Subcutaneous abdominal adipose tissue (tissue), 5 donors: ENCODE data around the gene POR.

Source experiments
- H3K27ac ChIP-seq: one replicate; pipeline ENCODE4 v1.7.0; 2013; ENCODE audit warnings: low read depth, mild to moderate bottlenecking, inconsistent platforms, low read length, moderate library complexity
- H3K27me3 ChIP-seq, 5 donors: one replicate each; pipeline ENCODE4 v1.7.0; 2013; ENCODE audit warnings: low read length in 5 of 5, inconsistent platforms in 1 of 5; ENCODE audit not compliant: control insufficient read depth in 5 of 5, insufficient read depth in 4 of 5
- H3K36me3 ChIP-seq, 5 donors: one replicate each; pipeline ENCODE4 v1.7.0; 2013; ENCODE audit warnings: low read length in 5 of 5; ENCODE audit not compliant: control insufficient read depth in 5 of 5, insufficient read depth in 5 of 5
- H3K4me1 ChIP-seq, 5 donors: one replicate each; pipeline ENCODE4 v1.7.0; 2013; ENCODE audit warnings: low read length in 5 of 5, mild to moderate bottlenecking in 3 of 5, moderate library complexity in 1 of 5; ENCODE audit not compliant: control insufficient read depth in 5 of 5, insufficient read depth in 5 of 5
- H3K4me3 ChIP-seq, 5 donors: one replicate each; pipeline ENCODE4 v1.7.0; 2013; ENCODE audit warnings: low read length in 5 of 5, low read depth in 1 of 5
- H3K9ac ChIP-seq, 5 donors: one replicate each; pipeline ENCODE4 v1.7.0; 2013; ENCODE audit warnings: low read length in 5 of 5, mild to moderate bottlenecking in 4 of 5, moderate library complexity in 3 of 5
- H3K9me3 ChIP-seq, 5 donors: one replicate each; pipeline ENCODE4 v1.7.0; 2013; ENCODE audit warnings: low read length in 5 of 5; ENCODE audit not compliant: control insufficient read depth in 5 of 5
- donor health status: healthy.
- donor health status: healthy.
- donor health status: healthy.
- donor health status: healthy.
- donor health status: healthy.

Gene POR

DNA sequence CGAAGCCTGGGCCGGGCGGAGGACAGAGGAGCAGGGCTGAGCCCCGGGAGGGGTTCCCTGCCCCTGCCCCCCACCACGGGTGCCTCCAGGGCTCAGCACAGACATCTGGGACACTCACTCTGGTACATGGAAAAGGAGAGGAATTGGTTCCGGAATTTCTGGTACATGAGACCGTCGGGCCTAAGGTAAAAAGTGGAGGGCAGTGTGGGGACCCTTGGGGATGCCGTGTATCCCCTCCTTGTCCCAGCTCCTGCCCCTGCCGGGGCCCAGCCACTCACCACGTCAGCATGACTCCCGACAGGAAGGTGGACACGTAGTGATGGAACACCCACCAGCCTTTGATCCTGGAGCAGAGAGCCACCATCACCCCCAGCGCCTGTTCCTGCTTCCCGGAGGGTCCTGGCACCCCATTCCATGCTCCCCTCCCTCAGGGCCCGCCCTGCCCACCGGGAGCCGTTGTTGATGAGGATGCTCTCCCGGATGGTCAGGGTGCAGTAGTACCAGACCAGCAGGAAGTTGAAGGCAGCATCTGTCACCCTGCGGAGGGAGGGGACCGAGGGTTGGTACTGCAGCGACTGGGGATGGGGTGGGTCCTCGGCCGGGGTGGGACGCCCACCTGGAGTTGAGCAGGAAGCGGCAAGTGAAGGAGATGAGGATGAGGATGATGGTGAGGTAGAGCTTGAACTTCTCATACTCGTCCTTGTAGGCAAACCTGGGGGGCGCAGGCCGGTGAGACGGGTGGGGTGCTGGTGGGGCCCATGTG lies 73.0 kb downstream of the POR start:
- no peaks in the 10 kb centered on the region for H3K9me3 ChIP-seq
- no peak overlapping the region for H3K4me3 ChIP-seq
- H3K27me3 ChIP-seq: no peaks in the 10 kb centered on the region
- H3K36me3 ChIP-seq: peaks cover 0 to 55% (median 54%) of the 10 kb centered on the region in 5 donors
- H3K27ac ChIP-seq: no peak overlapping the region
- peaks cover under 1 to 34% (median 33%) of the 10 kb centered on the region in 5 donors for H3K4me1 ChIP-seq
- H3K9ac ChIP-seq: no peak overlapping the region

GRCh38 chr7:75988568-75989499 lies 73.9 kb downstream of the POR start:
- no peaks in the 10 kb centered on the region for H3K27me3 ChIP-seq
- H3K4me1 ChIP-seq: peaks cover 2 to 42% (median 40%) of the 10 kb centered on the region in 5 donors
- peaks cover 0 to 48% (median 46%) of the 10 kb centered on the region in 5 donors for H3K36me3 ChIP-seq
- H3K9me3 ChIP-seq: no peaks in the 10 kb centered on the region
- H3K4me3 ChIP-seq: no peak overlapping the region
- peak overlapping the region; percentile 28 for H3K27ac ChIP-seq
- peak overlapping the region in 1 of 5 donors; percentile 56 for H3K9ac ChIP-seq

- Histone ChIP-seq H3K4me1 (peaks cover 2 to 48% (median 41%) of the 10 kb centered on the region in 5 donors), H3K9me3 (no peaks in the 10 kb centered on the region), H3K27me3 (no peaks in the 10 kb centered on the region), H3K9ac (peak overlapping the region in 1 of 5 donors; percentile 56), H3K27ac (peak overlapping the region; percentile 28), H3K4me3 (no peak overlapping the region), H3K36me3 (peaks cover 0 to 39% (median 37%) of the 10 kb centered on the region in 5 donors)
These were observed 74.8 kb downstream of the POR start for GRCh38 chr7:75989500-75990388.

DNA sequence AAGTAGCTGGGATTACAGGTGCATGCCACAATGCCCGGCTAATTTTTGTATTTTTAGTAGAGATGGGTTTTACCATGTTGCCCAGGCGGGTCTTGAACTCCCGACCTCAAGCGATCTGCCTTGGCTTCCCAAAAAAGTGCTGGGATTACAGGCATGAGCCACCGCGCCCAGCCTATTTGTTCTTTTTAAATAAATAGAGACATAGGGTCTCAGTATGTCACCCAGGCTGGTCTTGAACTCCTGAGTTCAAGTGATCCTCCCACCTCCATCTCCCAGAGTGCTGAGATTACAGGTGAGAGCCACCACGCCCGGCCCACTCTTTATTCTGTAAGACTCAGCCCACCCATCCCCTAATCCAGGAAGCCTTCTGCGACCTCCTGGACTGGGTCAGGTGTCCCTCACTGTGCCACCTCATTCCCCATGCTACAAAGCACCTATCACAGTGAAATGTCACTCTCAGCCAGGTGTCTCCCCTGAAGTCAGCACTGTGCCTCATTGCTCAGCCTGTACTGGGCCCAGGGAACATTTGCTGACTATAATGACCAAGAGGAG lies 76.7 kb downstream of the POR start:
- no peaks in the 10 kb centered on the region for H3K9me3 ChIP-seq
- H3K27ac ChIP-seq: peak overlapping the region; percentile 81
- peak overlapping the region in 1 of 5 donors; percentile 35 for H3K9ac ChIP-seq
- H3K4me1 ChIP-seq: peaks cover 2 to 66% (median 56%) of the 10 kb centered on the region in 5 donors
- no peaks in the 10 kb centered on the region for H3K27me3 ChIP-seq
- H3K36me3 ChIP-seq: peaks cover 0 to 27% (median 20%) of the 10 kb centered on the region in 5 donors
- H3K4me3 ChIP-seq: no peak overlapping the region

- peak overlapping the region in 2 of 5 donors; percentile 5 to 35 for H3K9ac ChIP-seq
- no peaks in the 10 kb centered on the region for H3K9me3 ChIP-seq
- H3K27me3 ChIP-seq: no peaks in the 10 kb centered on the region
- H3K4me1 ChIP-seq: peaks cover 2 to 69% (median 56%) of the 10 kb centered on the region in 5 donors
- no peak overlapping the region for H3K4me3 ChIP-seq
- H3K27ac ChIP-seq: peak overlapping the region; percentile 81
- peaks cover 0 to 21% (median 14%) of the 10 kb centered on the region in 5 donors for H3K36me3 ChIP-seq
These were observed 77.3 kb downstream of the POR start for GRCh38 chr7:75992083-75992755.

GRCh38 chr7:75993689-75994387 lies 78.9 kb downstream of the POR start:
- Histone ChIP-seq H3K9ac (peak overlapping the region in 4 of 5 donors; percentile 82 to 92 (median 89)), H3K9me3 (no peaks in the 10 kb centered on the region), H3K36me3 (peaks cover 0 to 14% (median 4%) of the 10 kb centered on the region in 5 donors), H3K4me3 (peak overlapping the region in 4 of 5 donors; percentile 74 to 86 (median 80)), H3K27ac (peak overlapping the region; percentile 97), H3K4me1 (peaks cover 2 to 69% (median 56%) of the 10 kb centered on the region in 5 donors), H3K27me3 (no peaks in the 10 kb centered on the region)

- H3K4me3 ChIP-seq: peak within 1 kb of the TSS; percentile 72 to 86 (median 77)
- H3K4me1 ChIP-seq: peaks cover 2 to 63% (median 51%) of the 10 kb centered on the region in 5 donors
- peak within 1 kb of the TSS; percentile 97 for H3K27ac ChIP-seq
- H3K27me3 ChIP-seq: no peaks in the 10 kb centered on the region
- H3K9ac ChIP-seq: peak within 1 kb of the TSS in 4 of 5 donors; percentile 82 to 92 (median 89)
- no peaks in the 10 kb centered on the region for H3K9me3 ChIP-seq
- H3K36me3 ChIP-seq: peaks cover 0 to 14% (median 4%) of the 10 kb centered on the region in 5 donors
These were observed 79.6 kb downstream of the POR start, which contains the start of gene TMEM120A for GRCh38 chr7:75994388-75995051. TSS of gene TMEM120A (minus strand) at chr7:75994595. CDS start at chr7:75994570, 25 bp downstream.

DNA sequence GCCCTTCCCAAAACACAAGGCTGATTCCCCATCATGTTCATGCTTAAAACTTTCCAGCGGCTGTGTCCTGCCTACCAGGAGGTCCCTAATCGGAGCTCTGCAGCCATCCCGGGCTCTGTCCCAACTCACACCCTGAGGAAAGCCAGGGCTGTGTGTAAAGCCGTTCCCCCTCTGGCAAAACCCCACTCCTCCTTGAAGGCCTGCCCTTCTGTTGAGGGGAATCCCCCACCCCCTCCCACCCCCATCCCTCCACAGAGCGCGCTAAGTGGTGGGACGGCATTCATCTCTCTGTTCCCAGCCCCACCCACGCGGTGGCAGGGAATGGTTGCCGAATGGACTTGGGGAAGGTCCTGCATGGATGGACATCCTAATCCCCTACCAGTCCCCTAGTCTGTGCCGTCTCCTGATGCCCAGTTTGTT lies 80.1 kb downstream of the POR start:
- Histone ChIP-seq H3K36me3 (peaks cover 0 to 15% (median 4%) of the 10 kb centered on the region in 5 donors), H3K4me1 (peaks cover 2 to 58% (median 45%) of the 10 kb centered on the region in 5 donors), H3K27ac (peak overlapping the region; percentile 97), H3K9ac (peak overlapping the region in 4 of 5 donors; percentile 42 to 90 (median 78)), H3K9me3 (no peaks in the 10 kb centered on the region), H3K27me3 (no peaks in the 10 kb centered on the region), H3K4me3 (peak overlapping the region; percentile 70 to 86 (median 77))
